Measurements from ENCODE around the gene CCDC88C. TPM values are rescaled to one million over a fixed set of nuclear protein-coding genes. Genes with fewer than 3 reads are reported as not detected.

The CCDC88C gene
- total RNA-seq, 1 experiment from 2014 or later: 19.7 TPM

- ChIA-PET POLR2A (ENCODE audit: unreplicated experiment) (no interaction called here), CTCF (no interaction called here)
- H3K4me1 ChIP-seq (ENCODE audit: insufficient read depth, low read length): no peaks in the 10 kb centered on the region
- TF ChIP-seq EZH2phosphoT487 (IDR thresholded peaks at IDR 0.05; ENCODE audit: borderline replicate concordance, low read length) (no peak), EZH2 (IDR thresholded peaks at IDR 0.05; ENCODE audit: low read length, unreplicated experiment) (no peak), CTCF (conservative IDR thresholded peaks at IDR 0.05; ENCODE audit: low read depth, low read length) (no peak)
- no peak overlapping the region for H3K4me2 ChIP-seq (ENCODE audit: low read length)
- no peak overlapping the region for H3K27ac ChIP-seq (ENCODE audit: low read length)
- no peak for DNase-seq
- H2AFZ ChIP-seq (ENCODE audit: low read length): no peak overlapping the region
- H3F3A ChIP-seq (ENCODE audit: low read length, unreplicated experiment): no peaks in the 10 kb centered on the region
- H3K9ac ChIP-seq (ENCODE audit: low read length): no peak overlapping the region
- H4K20me1 ChIP-seq (ENCODE audit: low read length): no peaks in the 10 kb centered on the region
- H3K9me3 ChIP-seq (ENCODE audit: low read length): no peaks in the 10 kb centered on the region
- no peaks in the 10 kb centered on the region for H3K9me2 ChIP-seq (replicated peaks; ENCODE audit: low read length)
- no peak for ATAC-seq
- no peak overlapping the region for H3K4me3 ChIP-seq (ENCODE audit: low read length)
- peaks cover 86% of the 10 kb centered on the region for H3K79me2 ChIP-seq (ENCODE audit: low read length)
- no peaks in the 10 kb centered on the region for H3K27me3 ChIP-seq (ENCODE audit: low read length)
- no peaks in the 10 kb centered on the region for H3K36me3 ChIP-seq (ENCODE audit: low read depth, low read length)
- intact Hi-C loops (cut with micrococcal nuclease): no loop called here
- no TSS peak for BruUV-seq (replicated peaks)
These were observed 24.9 kb downstream of the CCDC88C start for GRCh38 chr14:91392623-91393303.

- H3K9me3 ChIP-seq (ENCODE audit: low read length): no peaks in the 10 kb centered on the region
- no peaks in the 10 kb centered on the region for H4K20me1 ChIP-seq (ENCODE audit: low read length)
- no peak overlapping the region for H3K4me3 ChIP-seq (ENCODE audit: low read length)
- no peaks in the 10 kb centered on the region for H3K9me2 ChIP-seq (replicated peaks; ENCODE audit: low read length)
- BruUV-seq (replicated peaks): no TSS peak
- ChIA-PET POLR2A (ENCODE audit: unreplicated experiment) (no interaction called here), CTCF (no interaction called here)
- DNase-seq (no peak), ATAC-seq (no peak)
- no peak for TF ChIP-seq EZH2phosphoT487 (IDR thresholded peaks at IDR 0.05; ENCODE audit: borderline replicate concordance, low read length)
- no peak for TF ChIP-seq CTCF (conservative IDR thresholded peaks at IDR 0.05; ENCODE audit: low read depth, low read length)
- TF ChIP-seq EZH2 (IDR thresholded peaks at IDR 0.05; ENCODE audit: low read length, unreplicated experiment): no peak
- no peak overlapping the region for H3K27ac ChIP-seq (ENCODE audit: low read length)
- no peak overlapping the region for H2AFZ ChIP-seq (ENCODE audit: low read length)
- H3K27me3 ChIP-seq (ENCODE audit: low read length): no peaks in the 10 kb centered on the region
- H3F3A ChIP-seq (ENCODE audit: low read length, unreplicated experiment): no peaks in the 10 kb centered on the region
- H3K36me3 ChIP-seq (ENCODE audit: low read depth, low read length): no peaks in the 10 kb centered on the region
- no peaks in the 10 kb centered on the region for H3K4me1 ChIP-seq (ENCODE audit: insufficient read depth, low read length)
- intact Hi-C loops (cut with micrococcal nuclease): no loop called here
- H3K4me2 ChIP-seq (ENCODE audit: low read length): no peak overlapping the region
- no peak overlapping the region for H3K9ac ChIP-seq (ENCODE audit: low read length)
- peaks cover 87% of the 10 kb centered on the region for H3K79me2 ChIP-seq (ENCODE audit: low read length)
These were observed 27.3 kb downstream of the CCDC88C start for GRCh38 chr14:91390165-91390778.

DNA sequence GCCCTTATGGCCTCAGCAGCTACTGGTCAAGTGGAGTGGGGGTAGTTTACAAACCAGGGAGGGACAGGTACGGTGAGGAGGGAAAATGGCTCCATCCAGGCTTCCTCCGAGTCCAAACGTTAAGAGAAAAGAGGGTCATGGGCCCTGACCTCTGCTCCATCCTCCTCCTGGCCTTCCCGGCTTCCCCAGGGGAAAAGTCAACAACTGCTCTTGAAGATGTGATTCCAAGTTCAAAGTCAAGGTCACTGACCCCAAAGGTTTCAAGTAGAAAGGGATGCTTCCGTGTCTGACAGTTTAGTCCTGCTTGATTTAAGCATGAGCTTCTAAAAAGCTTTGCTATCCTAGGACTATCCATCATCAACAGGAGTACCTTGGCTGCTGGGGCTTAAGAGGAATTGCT lies 28.5 kb downstream of the CCDC88C start:
- no TSS peak for BruUV-seq (replicated peaks)
- CTCF ChIA-PET: no interaction called here

More for the DNA sequence above, 28.5 kb downstream of the CCDC88C start:
- Histone ChIP-seq H3K9me3 (ENCODE audit: low read length) (no peaks in the 10 kb centered on the region), H3K4me3 (ENCODE audit: low read length) (no peak overlapping the region), H3K9ac (ENCODE audit: low read length) (no peak overlapping the region), H3K36me3 (ENCODE audit: low read depth, low read length) (no peaks in the 10 kb centered on the region), H3K27me3 (ENCODE audit: low read length) (no peaks in the 10 kb centered on the region), H3K4me2 (ENCODE audit: low read length) (no peak overlapping the region), H3K79me2 (ENCODE audit: low read length) (peaks cover 87% of the 10 kb centered on the region), H3F3A (ENCODE audit: low read length, unreplicated experiment) (no peaks in the 10 kb centered on the region), H3K9me2 (replicated peaks; ENCODE audit: low read length) (no peaks in the 10 kb centered on the region), H2AFZ (ENCODE audit: low read length) (no peak overlapping the region), H4K20me1 (ENCODE audit: low read length) (no peaks in the 10 kb centered on the region), H3K4me1 (ENCODE audit: insufficient read depth, low read length) (no peaks in the 10 kb centered on the region), H3K27ac (ENCODE audit: low read length) (no peak overlapping the region)
- DNase-seq (no peak), ATAC-seq (no peak)
- POLR2A ChIA-PET (ENCODE audit: unreplicated experiment): no interaction called here
- TF ChIP-seq EZH2 (IDR thresholded peaks at IDR 0.05; ENCODE audit: low read length, unreplicated experiment) (no peak), EZH2phosphoT487 (IDR thresholded peaks at IDR 0.05; ENCODE audit: borderline replicate concordance, low read length) (no peak), CTCF (conservative IDR thresholded peaks at IDR 0.05; ENCODE audit: low read depth, low read length) (no peak)
- intact Hi-C loops (cut with micrococcal nuclease): no loop called here

Measured in PC-3 (cell line).